Activated CD4-positive, alpha-beta memory T cell treated with anti-CD3 and anti-CD28 coated beads for 36 hours (primary cell): ENCODE data around the gene CECR2. TPM values are rescaled to one million over a fixed set of nuclear protein-coding genes. Genes with fewer than 3 reads are reported as not detected.

Experiments
- CTCF ChIA-PET: fragments of 350-600 bp; sonication (Branson Sonifier 250); formaldehyde crosslinking; loops from one replicate; lab custom pipeline; 2021; ENCODE audit warnings: antibody characterized with exemption, inconsistent platforms; lab: Charles Lee
- POLR2A ChIA-PET: fragments of 350-600 bp; sonication (Branson Sonifier 250); formaldehyde crosslinking; loops from one replicate; lab custom pipeline; 2021; ENCODE audit warnings: antibody characterized with exemption; lab: Charles Lee
- DNase-seq: peaks from one replicate; pipeline ENCODE4 v3.0.0-alpha.2; 2020
- H3K27ac Mint-ChIP-seq: one replicate; pipeline ENCODE4 v1.8.0; 2021; ENCODE audit warnings: mixed read lengths
- H3K27me3 Mint-ChIP-seq: one replicate; pipeline ENCODE4 v1.8.0; 2021; ENCODE audit warnings: mixed read lengths
- H3K36me3 Mint-ChIP-seq: one replicate; pipeline ENCODE4 v1.8.0; 2021; ENCODE audit warnings: mixed read lengths
- H3K4me1 Mint-ChIP-seq: one replicate; pipeline ENCODE4 v1.8.0; 2021; ENCODE audit warnings: low read depth, mixed read lengths
- H3K4me3 Mint-ChIP-seq: one replicate; pipeline ENCODE4 v1.8.0; 2021; ENCODE audit warnings: mild to moderate bottlenecking, mixed read lengths
- H3K9me3 Mint-ChIP-seq: one replicate; pipeline ENCODE4 v1.8.0; 2021; ENCODE audit warnings: mixed read lengths
- intact Hi-C: fragments of 100-400 bp; cut with micrococcal nuclease; formaldehyde crosslinking; loops from one replicate; pipeline ENCODE4 v1.15.1; 2023
- total RNA-seq, 2 experiments: library from RNA; stranded (reverse); gene quantifications; one replicate each; pipeline ENCODE4 v1.2.3, GENCODE V29; 2021

The CECR2 gene
- total RNA-seq, 2 experiments from 2014 or later, result not detected

DNA sequence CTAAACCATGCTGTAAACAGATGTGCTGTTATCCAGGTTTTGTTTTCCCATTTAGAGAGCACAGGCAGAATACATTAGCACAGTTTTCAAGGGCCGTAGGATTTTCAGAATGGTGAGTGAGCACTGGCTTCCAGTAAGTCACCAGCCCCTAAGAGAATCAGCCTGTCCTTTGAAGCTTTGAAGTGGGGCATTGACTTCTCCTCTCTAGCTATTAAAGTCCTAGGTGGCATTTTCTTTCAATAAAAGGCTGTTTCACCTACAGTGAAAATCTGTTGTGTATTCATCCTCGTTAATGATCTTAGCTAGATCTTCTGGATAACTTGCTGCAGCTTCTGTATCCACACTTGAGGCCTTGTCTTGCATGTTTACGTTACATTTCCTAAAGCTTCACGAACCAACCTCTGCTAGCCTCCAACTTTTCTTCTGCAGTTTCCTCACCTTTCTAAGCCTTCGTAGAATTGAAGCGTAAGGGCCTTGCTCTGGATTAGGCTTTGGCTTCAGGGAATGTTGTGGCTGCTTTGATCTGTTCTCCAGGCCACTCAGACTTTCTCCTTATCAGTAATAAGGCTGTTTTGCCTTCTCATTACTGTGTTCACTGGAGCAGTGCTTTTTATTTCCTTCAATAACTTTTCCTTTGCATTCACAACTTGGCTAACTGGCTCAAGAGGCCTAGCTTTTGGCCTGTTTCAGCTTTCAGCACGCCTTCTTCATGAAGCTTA lies 15.5 kb downstream of the CECR2 start:
- no peak overlapping the region for H3K27ac Mint-ChIP-seq
- DNase-seq, result no peak
- peaks cover 15% of the 10 kb centered on the region for H3K27me3 Mint-ChIP-seq
- ChIA-PET CTCF (interaction anchor here (1.4 kb wide), 1 partner anchor 213 kb away, joined by 3 read pairs; no protein-coding TSS in a partner anchor), POLR2A (no interaction called here)
- H3K4me3 Mint-ChIP-seq, result no peak overlapping the region
- no peaks in the 10 kb centered on the region for H3K4me1 Mint-ChIP-seq
- no peaks in the 10 kb centered on the region for H3K36me3 Mint-ChIP-seq
- H3K9me3 Mint-ChIP-seq, result peaks cover 8% of the 10 kb centered on the region
- intact Hi-C loops, result no loop called here

DNA sequence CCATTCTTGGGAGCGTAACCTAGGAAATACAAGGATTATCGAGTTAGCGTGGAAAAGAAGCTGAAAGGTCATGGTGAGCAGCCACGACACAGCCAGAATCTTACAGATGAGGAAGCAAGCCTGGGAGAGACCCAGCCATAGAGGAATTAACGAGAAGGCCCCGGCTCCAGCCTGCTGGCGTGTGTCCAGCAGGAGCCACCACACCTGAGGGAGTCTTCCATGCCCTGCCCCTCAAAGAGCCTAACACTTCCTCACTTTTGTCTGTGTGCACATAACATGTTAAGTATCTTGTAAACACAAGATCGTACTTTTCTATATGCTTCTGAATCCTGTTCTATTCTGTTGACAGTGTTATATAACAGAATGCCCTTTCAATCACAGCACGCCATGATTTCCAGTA lies 18.1 kb downstream of the CECR2 start:
- Mint-ChIP-seq H3K27me3 (peaks cover 1% of the 10 kb centered on the region), H3K4me3 (no peak overlapping the region), H3K9me3 (peaks cover 8% of the 10 kb centered on the region), H3K4me1 (no peaks in the 10 kb centered on the region), H3K27ac (no peak overlapping the region), H3K36me3 (no peaks in the 10 kb centered on the region)
- ChIA-PET POLR2A (no interaction called here), CTCF (no interaction called here)
- intact Hi-C loops, result no loop called here
- no peak for DNase-seq

DNA sequence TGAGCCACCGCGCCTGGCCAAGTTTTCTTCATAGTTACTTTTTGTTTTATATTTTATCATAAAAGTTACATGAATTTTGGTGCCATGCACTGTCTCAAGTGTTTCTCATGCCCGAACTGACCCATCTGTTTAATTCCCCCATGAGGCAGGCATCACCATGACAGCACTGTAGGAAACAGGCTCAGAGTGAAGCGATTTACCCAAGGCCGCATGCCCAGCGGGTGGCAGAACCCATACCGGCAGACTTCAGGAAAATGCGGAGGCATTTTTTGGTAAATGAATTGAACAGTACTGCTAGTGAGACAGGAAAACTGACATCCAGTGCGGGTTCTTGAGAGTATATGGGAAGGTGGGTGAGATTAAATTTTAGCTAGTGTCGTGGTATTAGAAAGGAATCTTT lies 19.0 kb downstream of the CECR2 start:
- H3K4me1 Mint-ChIP-seq, result no peaks in the 10 kb centered on the region
- POLR2A ChIA-PET, result no interaction called here
- CTCF ChIA-PET, result interaction anchor here (0.7 kb wide), 1 partner anchor 20 kb away, joined by 3 read pairs; no protein-coding TSS in a partner anchor
- H3K36me3 Mint-ChIP-seq, result no peaks in the 10 kb centered on the region
- intact Hi-C loops, result no loop called here
- no peaks in the 10 kb centered on the region for H3K27me3 Mint-ChIP-seq
- no peak overlapping the region for H3K4me3 Mint-ChIP-seq
- H3K27ac Mint-ChIP-seq, result no peak overlapping the region
- no peak for DNase-seq
- H3K9me3 Mint-ChIP-seq, result peaks cover 8% of the 10 kb centered on the region

DNA sequence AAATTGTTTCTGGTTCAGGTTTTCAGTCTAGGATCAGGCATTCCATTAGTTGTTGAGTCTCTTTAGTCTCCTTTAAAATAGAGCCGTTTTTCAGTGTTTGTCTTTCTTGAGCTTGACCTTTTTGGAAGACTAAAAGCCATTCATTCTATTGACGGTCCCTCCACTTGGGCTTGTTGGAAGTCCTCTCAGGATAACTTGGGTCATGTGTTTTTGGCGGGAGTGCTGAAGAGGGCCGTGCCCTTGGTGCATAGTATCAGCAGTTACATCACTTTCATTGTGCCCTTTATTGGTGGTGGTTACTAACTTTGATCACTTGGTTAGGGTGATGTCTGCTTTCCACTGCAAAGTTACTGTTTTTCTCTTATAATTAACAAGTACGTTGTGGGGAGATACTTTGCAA lies 20.8 kb downstream of the CECR2 start:
- H3K27me3 Mint-ChIP-seq, result no peaks in the 10 kb centered on the region
- DNase-seq, result no peak
- H3K27ac Mint-ChIP-seq, result no peak overlapping the region
- intact Hi-C loops, result no loop called here
- H3K36me3 Mint-ChIP-seq, result no peaks in the 10 kb centered on the region
- no peaks in the 10 kb centered on the region for H3K4me1 Mint-ChIP-seq
- H3K9me3 Mint-ChIP-seq, result no peaks in the 10 kb centered on the region
- H3K4me3 Mint-ChIP-seq, result no peak overlapping the region
- CTCF ChIA-PET, result no interaction called here
- POLR2A ChIA-PET, result no interaction called here

DNA sequence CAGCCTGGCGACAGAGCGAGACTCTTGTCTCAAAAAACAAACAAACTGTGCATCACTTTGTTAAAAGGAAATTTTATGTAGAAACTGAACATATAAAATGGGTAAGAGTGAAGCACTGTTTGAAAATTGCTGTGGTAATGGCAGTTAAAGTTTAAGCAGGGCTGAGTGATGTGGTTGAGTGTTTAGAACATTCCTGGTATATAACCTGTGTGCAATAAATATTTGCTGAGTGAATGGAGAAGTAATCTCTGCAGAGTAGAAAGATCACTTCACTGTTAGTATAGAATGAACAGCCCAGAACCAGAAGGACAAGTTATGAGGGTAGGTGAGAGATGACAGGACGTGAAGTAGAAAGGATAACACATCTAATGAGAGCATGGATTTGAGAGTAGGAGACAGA lies 27.3 kb downstream of the CECR2 start:
- Mint-ChIP-seq H3K36me3 (no peaks in the 10 kb centered on the region), H3K27ac (no peak overlapping the region), H3K4me1 (peaks cover 2% of the 10 kb centered on the region), H3K9me3 (no peaks in the 10 kb centered on the region), H3K27me3 (no peaks in the 10 kb centered on the region), H3K4me3 (no peak overlapping the region)
- ChIA-PET CTCF (no interaction called here), POLR2A (no interaction called here)
- intact Hi-C loops, result no loop called here
- no peak for DNase-seq

DNA sequence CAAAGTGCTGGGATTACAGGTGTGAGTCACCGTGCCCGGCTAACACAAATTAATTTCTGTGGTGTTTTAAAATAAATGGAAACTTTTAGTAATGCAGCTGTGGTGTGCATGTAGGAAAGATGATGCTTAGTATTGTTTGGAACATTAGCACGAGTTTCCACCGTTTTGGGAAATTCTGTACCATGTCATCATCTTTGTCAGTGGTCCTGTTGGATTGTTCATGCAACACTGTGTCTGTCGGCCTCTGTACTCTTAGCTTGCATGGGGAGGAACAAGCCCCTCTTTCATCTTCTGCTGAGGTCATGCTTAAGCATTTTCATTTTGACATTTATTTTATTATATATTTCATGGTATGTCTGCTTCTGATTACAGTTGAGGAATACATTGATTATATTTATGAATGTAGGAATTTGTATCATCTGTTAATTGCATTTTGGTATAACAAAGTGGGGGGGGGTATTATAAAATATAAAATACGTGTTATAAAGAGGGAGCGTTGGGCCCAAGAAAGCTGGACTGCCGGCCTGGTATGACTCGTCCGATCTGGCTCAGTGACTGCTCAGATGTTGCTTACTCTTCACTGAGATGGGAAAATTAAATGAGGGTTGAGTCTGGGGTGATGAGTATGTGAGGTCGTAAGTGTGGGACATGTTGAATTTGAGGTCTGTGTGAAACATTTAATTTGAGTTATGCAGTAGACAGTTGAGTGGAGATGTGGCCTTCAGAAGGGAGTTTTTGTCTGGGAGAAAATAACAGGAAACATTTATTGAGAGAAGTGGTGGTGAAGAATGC lies 28.7 kb downstream of the CECR2 start:
- no peak for DNase-seq
- Mint-ChIP-seq H3K9me3 (no peaks in the 10 kb centered on the region), H3K4me1 (peaks cover 2% of the 10 kb centered on the region), H3K4me3 (no peak overlapping the region), H3K36me3 (no peaks in the 10 kb centered on the region), H3K27ac (no peak overlapping the region), H3K27me3 (no peaks in the 10 kb centered on the region)
- POLR2A ChIA-PET, result no interaction called here
- CTCF ChIA-PET, result no interaction called here
- intact Hi-C loops, result no loop called here

DNA sequence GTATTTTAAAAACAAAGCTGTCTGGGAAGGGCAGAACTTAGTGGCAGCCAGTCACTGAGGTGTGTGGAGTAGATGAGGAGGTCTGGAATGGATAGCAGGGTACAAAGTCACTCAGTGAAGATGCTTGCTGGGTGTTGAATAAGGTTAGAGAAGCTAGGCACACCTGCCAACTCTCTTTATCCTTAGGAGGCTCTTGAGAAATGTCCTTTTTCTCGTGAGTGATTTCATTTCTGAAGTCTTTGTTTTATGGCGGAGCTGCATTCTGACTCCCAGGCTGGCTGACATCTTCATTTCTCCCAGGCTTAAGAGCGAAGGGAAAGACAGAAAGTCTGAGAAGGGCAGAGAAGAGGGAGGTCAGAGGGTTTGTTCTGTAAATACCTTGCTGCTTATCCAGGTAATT lies 31.0 kb downstream of the CECR2 start:
- Mint-ChIP-seq H3K4me3 (no peak overlapping the region), H3K27me3 (no peaks in the 10 kb centered on the region), H3K4me1 (peaks cover 2% of the 10 kb centered on the region), H3K36me3 (no peaks in the 10 kb centered on the region), H3K9me3 (no peaks in the 10 kb centered on the region), H3K27ac (no peak overlapping the region)
- ChIA-PET CTCF (no interaction called here), POLR2A (no interaction called here)
- intact Hi-C loops, result no loop called here
- no peak for DNase-seq

DNA sequence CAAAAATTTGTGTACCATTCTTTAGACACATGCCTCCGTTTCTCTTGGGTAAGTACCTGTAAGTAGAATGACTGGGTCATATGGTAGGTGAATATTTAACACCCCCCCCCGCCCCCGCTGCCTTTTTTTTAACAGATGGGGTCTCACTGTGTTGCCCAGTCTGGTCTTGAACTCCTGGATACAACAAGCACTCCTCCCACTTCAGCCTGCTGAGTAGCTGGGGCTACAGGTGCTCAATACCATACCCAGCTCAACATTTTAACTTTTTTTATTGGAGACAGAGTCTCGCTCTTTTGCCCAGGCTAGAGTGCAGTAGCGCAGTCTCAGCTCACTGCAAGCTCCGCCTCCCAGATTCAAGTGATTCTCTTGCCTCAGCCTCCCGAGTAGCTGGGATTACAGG lies 32.5 kb downstream of the CECR2 start:
- Mint-ChIP-seq H3K36me3 (no peaks in the 10 kb centered on the region), H3K27me3 (no peaks in the 10 kb centered on the region), H3K4me1 (peaks cover 2% of the 10 kb centered on the region), H3K27ac (no peak overlapping the region), H3K9me3 (no peaks in the 10 kb centered on the region), H3K4me3 (no peak overlapping the region)
- ChIA-PET CTCF (no interaction called here), POLR2A (no interaction called here)
- no peak for DNase-seq
- intact Hi-C loops, result no loop called here

DNA sequence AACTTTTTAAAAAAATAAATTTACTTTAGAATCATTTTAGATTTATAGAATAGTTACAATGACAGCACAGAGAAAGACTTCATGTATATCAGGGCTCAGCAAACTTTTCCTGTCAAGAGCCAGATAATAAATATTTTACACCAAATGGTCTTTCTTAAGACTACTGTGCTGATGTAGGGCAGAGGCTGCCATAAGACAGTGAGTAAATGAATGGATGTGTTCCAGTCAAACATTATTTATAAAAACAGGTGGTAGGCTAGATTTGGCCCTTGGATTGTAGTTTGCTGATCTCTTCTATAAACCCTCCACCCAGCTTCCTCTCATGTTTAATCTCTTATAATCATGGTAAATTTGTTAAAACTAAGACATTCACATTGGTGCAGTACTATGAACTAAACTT lies 33.0 kb downstream of the CECR2 start:
- no peaks in the 10 kb centered on the region for H3K36me3 Mint-ChIP-seq
- H3K27ac Mint-ChIP-seq, result no peak overlapping the region
- POLR2A ChIA-PET, result no interaction called here
- intact Hi-C loops, result no loop called here
- no peak for DNase-seq
- CTCF ChIA-PET, result no interaction called here
- no peaks in the 10 kb centered on the region for H3K9me3 Mint-ChIP-seq
- H3K4me3 Mint-ChIP-seq, result no peak overlapping the region
- no peaks in the 10 kb centered on the region for H3K27me3 Mint-ChIP-seq
- peaks cover 2% of the 10 kb centered on the region for H3K4me1 Mint-ChIP-seq

DNA sequence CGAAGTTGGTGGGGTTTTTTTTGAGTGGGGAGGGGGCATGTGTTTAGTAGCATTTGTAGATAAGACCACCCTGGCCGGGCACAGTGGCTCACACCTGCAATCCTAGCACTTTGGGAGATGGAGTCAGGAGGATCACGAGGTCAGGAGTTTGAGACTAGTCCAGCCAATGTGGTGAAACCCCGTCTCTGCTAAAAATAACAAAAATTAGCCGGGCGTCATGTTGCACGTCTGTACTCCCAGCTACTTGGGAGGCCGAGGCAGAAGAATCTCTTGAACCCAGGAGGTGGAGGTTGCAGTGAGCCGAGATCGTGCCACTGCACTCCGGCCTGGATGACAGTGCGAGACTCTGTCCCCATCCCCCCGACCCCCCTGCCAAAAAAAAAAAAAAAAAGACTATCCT lies 34.6 kb downstream of the CECR2 start:
- no peak for DNase-seq
- no peak overlapping the region for H3K27ac Mint-ChIP-seq
- no peak overlapping the region for H3K4me3 Mint-ChIP-seq
- ChIA-PET CTCF (no interaction called here), POLR2A (no interaction called here)
- no peaks in the 10 kb centered on the region for H3K36me3 Mint-ChIP-seq
- no peaks in the 10 kb centered on the region for H3K4me1 Mint-ChIP-seq
- intact Hi-C loops, result no loop called here
- no peaks in the 10 kb centered on the region for H3K27me3 Mint-ChIP-seq
- H3K9me3 Mint-ChIP-seq, result no peaks in the 10 kb centered on the region

DNA sequence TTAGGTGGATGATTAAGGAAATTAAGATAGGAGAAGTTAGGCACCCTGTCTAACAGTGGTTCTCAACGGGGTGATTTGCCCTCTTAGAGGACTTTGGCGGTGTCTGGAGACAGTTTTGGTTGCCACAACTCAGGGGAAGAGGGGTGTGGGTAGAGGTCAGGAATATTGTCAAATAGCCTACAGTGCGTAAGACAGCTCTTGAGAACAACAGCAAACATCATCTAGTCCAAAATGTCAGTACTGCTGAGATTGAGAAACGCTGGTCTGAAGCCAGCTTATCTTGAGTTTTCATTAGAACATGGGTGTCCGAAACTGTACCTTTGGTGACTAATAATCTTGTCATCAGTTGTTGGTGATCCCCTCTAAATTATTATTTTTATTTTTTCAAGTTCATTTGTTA lies 38.4 kb downstream of the CECR2 start:
- intact Hi-C loops, result no loop called here
- ChIA-PET CTCF (interaction anchor here (1.4 kb wide), 1 partner anchor 236 kb away, joined by 5 read pairs; no protein-coding TSS in a partner anchor), POLR2A (no interaction called here)

DNA sequence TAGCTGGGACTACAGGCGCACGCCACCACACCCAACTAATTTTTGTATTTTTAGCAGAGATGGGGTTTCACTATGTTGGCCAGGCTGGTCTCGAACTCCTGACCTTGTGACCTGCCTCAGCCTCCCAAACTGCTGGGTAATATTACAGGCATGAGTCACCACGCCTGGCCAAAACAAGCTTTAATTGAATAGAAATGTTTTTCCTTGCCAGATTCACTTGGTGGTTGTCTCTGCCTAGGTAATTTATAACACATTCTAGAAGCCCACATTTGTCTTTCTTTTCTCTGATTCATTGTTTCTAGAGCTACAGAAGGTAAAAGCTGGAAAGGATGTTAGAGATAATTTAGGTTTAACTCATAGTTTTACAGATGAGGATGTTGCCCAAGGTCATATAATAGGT lies 41.3 kb downstream of the CECR2 start:
- CTCF ChIA-PET, result no interaction called here
- no peaks in the 10 kb centered on the region for H3K4me1 Mint-ChIP-seq

More for the DNA sequence above, 38.4 kb downstream of the CECR2 start:
- Mint-ChIP-seq H3K27me3 (no peaks in the 10 kb centered on the region), H3K27ac (no peak overlapping the region), H3K4me3 (no peak overlapping the region), H3K4me1 (no peaks in the 10 kb centered on the region), H3K36me3 (no peaks in the 10 kb centered on the region), H3K9me3 (no peaks in the 10 kb centered on the region)
- DNase-seq, result no peak

DNA sequence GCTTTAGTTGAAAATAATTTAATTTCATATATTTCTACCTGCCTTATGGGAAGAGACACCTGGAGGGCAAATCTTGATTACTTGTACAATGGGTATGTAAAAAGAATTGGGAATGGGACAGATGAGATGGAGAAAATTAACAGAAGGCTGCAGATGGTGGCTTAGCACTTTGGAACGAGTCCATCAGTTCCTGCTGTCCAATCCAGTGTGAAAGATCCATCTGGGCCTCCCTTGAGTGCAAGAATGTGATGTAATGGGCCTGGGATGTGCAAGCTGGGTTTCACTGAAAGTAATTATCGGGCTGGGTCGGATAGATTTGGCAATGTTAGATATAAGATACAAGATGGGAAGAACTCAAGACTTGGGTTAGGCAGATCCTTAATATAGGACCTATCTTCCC lies 42.0 kb downstream of the CECR2 start:
- CTCF ChIA-PET, result no interaction called here
- no peaks in the 10 kb centered on the region for H3K27me3 Mint-ChIP-seq
- no peaks in the 10 kb centered on the region for H3K4me1 Mint-ChIP-seq
- no peaks in the 10 kb centered on the region for H3K9me3 Mint-ChIP-seq
- intact Hi-C loops, result no loop called here
- no peaks in the 10 kb centered on the region for H3K36me3 Mint-ChIP-seq
- DNase-seq, result no peak
- H3K27ac Mint-ChIP-seq, result no peak overlapping the region
- H3K4me3 Mint-ChIP-seq, result no peak overlapping the region
- POLR2A ChIA-PET, result no interaction called here

More for the DNA sequence above, 41.3 kb downstream of the CECR2 start:
- H3K27me3 Mint-ChIP-seq, result no peaks in the 10 kb centered on the region
- no peak for DNase-seq
- intact Hi-C loops, result no loop called here
- no peaks in the 10 kb centered on the region for H3K36me3 Mint-ChIP-seq
- no peaks in the 10 kb centered on the region for H3K9me3 Mint-ChIP-seq
- H3K4me3 Mint-ChIP-seq, result no peak overlapping the region
- no peak overlapping the region for H3K27ac Mint-ChIP-seq
- POLR2A ChIA-PET, result no interaction called here
